Gastrocnemius medialis (tissue), 4 donors: ENCODE measurements around the gene CHID1. TPM values are rescaled to one million over a fixed set of nuclear protein-coding genes. Genes with fewer than 3 reads are reported as not detected.

Experiments used
- ATAC-seq, 2 donors: fragments of 150-250 bp; one replicate each; pipeline ENCODE4 v1.9.1; 2016
- DNase-seq, 2 donors: peaks; one replicate each; pipeline ENCODE4 v3.0.0-alpha.2; 2019
- H3K27ac ChIP-seq, 4 donors: fragments of 200-600 bp; sonication (generic); 1 replicate in 1 of 4; 2 replicates in 3 of 4; pipeline ENCODE4 v1.5.1; 2016 to 2018; ENCODE audit warnings: mild to moderate bottlenecking in 2 of 4, moderate library complexity in 1 of 4
- H3K27me3 ChIP-seq, 3 donors: fragments of 200-600 bp; sonication (generic) in 2 of 3; 1 replicate in 1 of 3; 2 replicates in 2 of 3; pipeline versions ENCODE4 v1.5.1 to v1.6.0; 2016 to 2019; ENCODE audit warnings: mild to moderate bottlenecking in 1 of 3, moderate library complexity in 1 of 3
- H3K36me3 ChIP-seq, 2 donors: fragments of 200-600 bp; sonication (generic) in 1 of 2; one replicate each; pipeline ENCODE4 v1.5.1; 2017 to 2018
- H3K4me1 ChIP-seq, 2 donors: fragments of 200-600 bp; sonication (generic) in 1 of 2; one replicate each; pipeline ENCODE4 v1.5.1; 2016 to 2017; ENCODE audit warnings: mild to moderate bottlenecking in 2 of 2
- H3K4me3 ChIP-seq, 4 donors: fragments of 200-600 bp; sonication (generic) in 3 of 4; 1 replicate in 1 of 4; 2 replicates in 3 of 4; pipeline ENCODE4 v1.5.1; 2016 to 2019; ENCODE audit warnings: mild to moderate bottlenecking in 2 of 4
- H3K9me3 ChIP-seq, 3 donors: fragments of 200-600 bp; sonication (generic) in 2 of 3; 1 replicate in 1 of 3; 2 replicates in 2 of 3; pipeline ENCODE4 v1.5.1; 2016 to 2019
- POLR2A ChIP-seq, 2 donors: fragments of 450-650 bp; IDR thresholded peaks; one replicate each; pipeline ENCODE4 v1.6.1; 2017; ENCODE audit warnings: antibody characterized with exemption in 2 of 2, mild to moderate bottlenecking in 2 of 2, moderate library complexity in 2 of 2
- in situ Hi-C, 4 donors: fragments of 200-750 bp; cut with MboI; loops; one replicate each; pipeline versions ENCODE4 v1.15.0 to v1.8.0; 2017; ENCODE audit warnings: low sequenced_read_pairs in 4 of 4
- intact Hi-C: fragments of 100-400 bp; cut with DNase I; formaldehyde crosslinking; loops from one replicate; pipeline ENCODE4 v1.15.1; 2023; ENCODE audit warnings: low total_unique reads
- total RNA-seq, 4 donors: library from RNA; depleted of rRNA; stranded (reverse); fragments of >200 nt; gene quantifications; one replicate each; pipeline versions ENCODE4 v1.1.0 to v1.2.3, GENCODE V29; 2016
- TF ChIP-seq, protein P1 (sequence below), 5 experiments: fragments of 450-650 bp in 3 of 5; fragments of 200-600 bp in 2 of 5; sonication (generic) in 2 of 5; IDR thresholded peaks in 4 of 5; conservative IDR thresholded peaks in 1 of 5; 1 replicate in 4 of 5; 2 replicates in 1 of 5; pipeline ENCODE4 v1.5.1; 2016 to 2019; ENCODE audit warnings: antibody characterized with exemption in 5 of 5, mild to moderate bottlenecking in 3 of 5, moderate library complexity in 3 of 5

The CHID1 gene
- total RNA-seq, 4 donors from 2014 or later: 23.3 to 43.2 (median 33.1) TPM

GRCh38 chr11:869399-870126, 41.0 kb downstream of the CHID1 start:
- DNase-seq (no peak), ATAC-seq (no peak)
- Histone ChIP-seq H3K27ac (no peak overlapping the region), H3K9me3 (no peaks in the 10 kb centered on the region), H3K27me3 (no peaks in the 10 kb centered on the region), H3K4me1 (no peaks in the 10 kb centered on the region), H3K4me3 (no peak overlapping the region), H3K36me3 (no peaks in the 10 kb centered on the region)
- TF ChIP-seq, protein P1, sequence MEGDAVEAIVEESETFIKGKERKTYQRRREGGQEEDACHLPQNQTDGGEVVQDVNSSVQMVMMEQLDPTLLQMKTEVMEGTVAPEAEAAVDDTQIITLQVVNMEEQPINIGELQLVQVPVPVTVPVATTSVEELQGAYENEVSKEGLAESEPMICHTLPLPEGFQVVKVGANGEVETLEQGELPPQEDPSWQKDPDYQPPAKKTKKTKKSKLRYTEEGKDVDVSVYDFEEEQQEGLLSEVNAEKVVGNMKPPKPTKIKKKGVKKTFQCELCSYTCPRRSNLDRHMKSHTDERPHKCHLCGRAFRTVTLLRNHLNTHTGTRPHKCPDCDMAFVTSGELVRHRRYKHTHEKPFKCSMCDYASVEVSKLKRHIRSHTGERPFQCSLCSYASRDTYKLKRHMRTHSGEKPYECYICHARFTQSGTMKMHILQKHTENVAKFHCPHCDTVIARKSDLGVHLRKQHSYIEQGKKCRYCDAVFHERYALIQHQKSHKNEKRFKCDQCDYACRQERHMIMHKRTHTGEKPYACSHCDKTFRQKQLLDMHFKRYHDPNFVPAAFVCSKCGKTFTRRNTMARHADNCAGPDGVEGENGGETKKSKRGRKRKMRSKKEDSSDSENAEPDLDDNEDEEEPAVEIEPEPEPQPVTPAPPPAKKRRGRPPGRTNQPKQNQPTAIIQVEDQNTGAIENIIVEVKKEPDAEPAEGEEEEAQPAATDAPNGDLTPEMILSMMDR (IDR thresholded peaks at IDR 0.05 in 4 of 5, conservative IDR thresholded peaks at IDR 0.05 in 1 of 5): no peak
- TF ChIP-seq POLR2A (IDR thresholded peaks at IDR 0.05): no peak
- in situ Hi-C loops: no loop called here
- intact Hi-C loops: no loop called here

- no peak for DNase-seq
- no peaks in the 10 kb centered on the region for H3K27me3 ChIP-seq
- in situ Hi-C loops: no loop called here
- H3K4me1 ChIP-seq: no peaks in the 10 kb centered on the region
- no peak overlapping the region for H3K27ac ChIP-seq
- H3K4me3 ChIP-seq: no peak overlapping the region
- no peaks in the 10 kb centered on the region for H3K9me3 ChIP-seq
- TF ChIP-seq POLR2A (IDR thresholded peaks at IDR 0.05): no peak
- intact Hi-C loops: no loop called here
- peaks cover 0 to 7% of the 10 kb centered on the region in 2 donors for H3K36me3 ChIP-seq
- no peak for ATAC-seq
These were observed 41.8 kb downstream of the CHID1 start for GRCh38 chr11:868802-869201.

- H3K4me1 ChIP-seq: no peaks in the 10 kb centered on the region
- peaks cover 0 to 8% of the 10 kb centered on the region in 2 donors for H3K36me3 ChIP-seq
- no peaks in the 10 kb centered on the region for H3K27me3 ChIP-seq
- TF ChIP-seq, protein P1 (IDR thresholded peaks at IDR 0.05 in 4 of 5, conservative IDR thresholded peaks at IDR 0.05 in 1 of 5): no peak
- no peak for TF ChIP-seq POLR2A (IDR thresholded peaks at IDR 0.05)
- intact Hi-C loops: no loop called here
- H3K27ac ChIP-seq: no peak overlapping the region
- H3K9me3 ChIP-seq: no peaks in the 10 kb centered on the region
- ATAC-seq (no peak), DNase-seq (no peak)
- H3K4me3 ChIP-seq: no peak overlapping the region
- in situ Hi-C loops: no loop called here
These were observed 42.2 kb downstream of the CHID1 start for GRCh38 chr11:868394-868793.

DNA sequence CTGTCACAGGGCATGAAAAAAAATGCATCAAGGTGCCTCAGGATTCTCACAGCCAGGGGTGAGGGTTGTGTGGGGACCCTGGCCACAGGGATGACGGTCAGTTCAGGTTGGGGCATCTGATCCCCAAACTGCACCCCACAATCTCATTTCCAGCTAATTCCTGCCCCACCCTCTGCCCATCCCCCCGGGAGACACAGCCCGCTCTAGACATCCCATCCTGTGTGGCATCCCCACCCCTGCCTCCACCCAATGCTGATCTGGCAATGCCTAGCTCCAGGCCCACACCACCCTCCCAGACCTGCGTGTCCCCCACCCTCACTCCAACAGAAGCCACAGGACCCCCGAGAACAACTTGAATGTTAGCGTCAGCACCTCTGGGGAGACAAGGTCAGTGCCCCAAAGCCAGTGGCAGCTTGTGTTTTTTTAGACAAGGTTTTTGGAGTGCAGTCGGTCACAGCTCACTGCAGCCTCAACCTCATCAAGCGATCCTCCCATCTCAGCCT, 42.7 kb downstream of the CHID1 start:
- Histone ChIP-seq H3K4me1 (no peaks in the 10 kb centered on the region), H3K27ac (no peak overlapping the region), H3K27me3 (no peaks in the 10 kb centered on the region), H3K36me3 (peaks cover 0 to 8% of the 10 kb centered on the region in 2 donors), H3K9me3 (no peaks in the 10 kb centered on the region), H3K4me3 (no peak overlapping the region)
- in situ Hi-C loops: no loop called here
- ATAC-seq (no peak), DNase-seq (no peak)
- TF ChIP-seq, protein P1 (IDR thresholded peaks at IDR 0.05 in 4 of 5, conservative IDR thresholded peaks at IDR 0.05 in 1 of 5): no peak
- no peak for TF ChIP-seq POLR2A (IDR thresholded peaks at IDR 0.05)
- intact Hi-C loops: no loop called here

DNA sequence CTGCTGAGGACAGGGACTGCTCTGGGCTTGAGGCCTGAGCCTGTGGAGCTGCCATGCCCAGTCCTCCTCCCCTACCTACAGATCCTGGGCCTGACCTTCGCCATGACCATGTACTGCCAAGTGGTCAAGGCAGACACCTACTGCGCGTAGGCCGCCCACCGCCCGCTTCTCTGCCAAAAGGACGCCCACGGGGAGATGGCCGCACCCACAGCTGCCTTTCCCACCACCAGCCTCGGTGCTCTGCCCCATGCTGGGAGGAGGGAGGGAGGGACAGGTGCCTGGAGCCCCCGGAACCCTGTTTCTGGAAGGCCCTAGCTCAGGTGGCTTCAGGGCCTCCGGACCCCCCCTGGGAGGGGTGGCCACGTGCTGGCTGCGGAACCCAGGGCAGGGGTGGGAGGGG, 44.1 kb downstream of the CHID1 start:
- intact Hi-C loops (no loop called here), in situ Hi-C loops (no loop called here)

More for the DNA sequence above, 44.1 kb downstream of the CHID1 start:
- no peak for DNase-seq
- no peak for ATAC-seq
- no peak overlapping the region for H3K4me3 ChIP-seq
- no peaks in the 10 kb centered on the region for H3K4me1 ChIP-seq
- TF ChIP-seq, protein P1 (IDR thresholded peaks at IDR 0.05 in 4 of 5, conservative IDR thresholded peaks at IDR 0.05 in 1 of 5): no peak
- no peak for TF ChIP-seq POLR2A (IDR thresholded peaks at IDR 0.05)
- H3K36me3 ChIP-seq: peaks cover 0 to 8% of the 10 kb centered on the region in 2 donors
- no peaks in the 10 kb centered on the region for H3K9me3 ChIP-seq
- H3K27me3 ChIP-seq: no peaks in the 10 kb centered on the region
- no peak overlapping the region for H3K27ac ChIP-seq
